T-helper 9 cell (primary cell): ENCODE measurements around the gene JKAMP.

ENCODE experiments used
- DNase-seq: peaks from one replicate; pipeline ENCODE4 v3.0.0-alpha.2; 2020

JKAMP gene

GRCh38 chr14:59481871-59482540 is 2.3 kb upstream of the JKAMP start:
- no peak for DNase-seq

GRCh38 chr14:59482541-59483331 is 1.6 kb upstream of the JKAMP start:
- DNase-seq = no peak

DNA sequence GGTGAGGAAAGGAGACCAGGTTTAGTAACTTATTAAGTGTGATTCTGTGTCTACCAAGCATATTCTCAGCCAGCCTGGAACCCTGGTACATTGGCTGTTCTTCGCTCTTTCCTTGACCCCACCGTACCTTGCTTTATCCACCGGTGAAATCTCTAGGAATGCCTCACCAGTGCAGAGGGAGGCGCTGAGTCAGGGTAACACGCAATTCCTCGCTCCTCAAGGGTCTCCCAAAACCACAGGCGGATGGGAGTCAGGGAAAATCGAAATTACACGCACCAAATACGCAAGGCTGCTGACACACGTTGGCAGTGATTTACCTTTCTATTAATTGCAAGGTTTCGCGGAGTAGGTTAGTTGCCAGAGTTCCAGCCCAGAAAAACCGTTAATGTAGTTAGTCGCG is 954 bp upstream of the JKAMP start:
- DNase-seq = no peak

DNA sequence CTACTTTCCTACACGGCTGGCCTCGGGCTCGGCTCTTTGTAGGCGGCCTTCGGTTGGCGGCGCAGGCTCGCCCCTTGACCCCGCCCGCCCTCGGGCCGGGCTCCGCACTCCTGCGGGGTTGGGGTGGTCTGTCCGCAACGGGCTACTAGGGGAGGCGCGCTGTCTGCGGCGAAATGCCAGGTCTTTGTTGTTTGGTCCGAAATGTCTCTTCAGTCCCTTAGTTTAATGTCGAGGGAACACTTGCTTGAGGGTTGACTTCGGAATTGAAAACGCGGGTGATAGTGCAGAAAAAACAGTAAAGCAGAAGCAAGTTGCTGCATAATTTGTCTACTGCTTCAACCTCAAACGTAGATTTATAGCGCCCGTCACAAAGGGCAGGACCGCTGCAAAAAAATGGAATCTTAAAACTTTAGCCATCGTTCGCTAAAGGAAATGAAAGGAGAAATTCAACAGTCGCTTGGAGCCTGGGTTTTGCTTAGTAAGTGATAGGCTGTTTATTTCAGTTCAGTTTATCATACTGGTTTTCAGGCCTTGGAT is 390 bp downstream of the JKAMP start:
- no peak for DNase-seq

GRCh38 chr14:59490756-59491155 is 6.4 kb downstream of the JKAMP start:
- DNase-seq = no peak

- no peak for DNase-seq
Measured at GRCh38 chr14:59492384-59492783, 8.1 kb downstream of the JKAMP start.

DNA sequence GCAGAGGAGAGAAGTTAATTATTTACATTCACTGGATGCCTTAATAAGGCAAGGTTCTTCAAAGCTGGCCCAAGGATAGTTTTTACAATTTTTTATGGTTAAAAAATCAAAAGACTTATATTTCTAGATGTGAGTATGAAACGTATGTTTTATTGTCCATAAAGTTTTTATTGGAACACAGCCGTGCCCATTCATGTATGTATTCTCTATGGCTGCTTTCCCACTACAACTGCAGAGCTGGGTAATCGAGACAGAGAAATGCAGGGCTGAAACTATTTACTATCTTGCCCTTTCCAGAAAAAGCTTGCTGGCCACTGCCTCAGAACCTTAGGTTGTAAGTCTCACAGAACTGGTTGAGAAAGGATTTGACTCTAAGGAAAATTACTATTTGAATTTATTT is 16.4 kb downstream of the JKAMP start:
- no peak for DNase-seq

DNA sequence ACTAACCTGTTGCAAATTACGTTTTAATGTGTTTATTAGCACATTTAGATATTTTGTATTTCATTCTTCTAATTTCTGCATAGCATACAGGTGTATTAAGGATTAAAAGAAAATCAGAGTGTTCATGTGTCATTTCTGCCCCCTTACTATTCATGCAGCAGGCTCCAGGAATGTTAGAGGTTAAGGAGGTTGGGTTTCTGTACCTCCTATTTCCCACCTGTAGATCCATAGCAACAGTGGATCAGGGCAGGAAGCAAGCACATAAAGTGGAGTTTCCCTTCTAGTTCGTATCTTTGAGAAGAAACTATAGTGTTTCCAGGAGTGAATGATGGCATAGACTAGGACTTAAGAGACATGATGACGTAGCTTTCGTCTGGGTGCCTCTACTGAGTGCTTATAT is 18.9 kb downstream of the JKAMP start:
- DNase-seq = no peak

GRCh38 chr14:59507063-59507751 is 22.9 kb downstream of the JKAMP start:
- DNase-seq = peak; percentile 25

- no peak for DNase-seq
Measured at GRCh38 chr14:59507752-59508103, 23.4 kb downstream of the JKAMP start.

GRCh38 chr14:59509101-59509500 is 24.8 kb downstream of the JKAMP start:
- no peak for DNase-seq

DNA sequence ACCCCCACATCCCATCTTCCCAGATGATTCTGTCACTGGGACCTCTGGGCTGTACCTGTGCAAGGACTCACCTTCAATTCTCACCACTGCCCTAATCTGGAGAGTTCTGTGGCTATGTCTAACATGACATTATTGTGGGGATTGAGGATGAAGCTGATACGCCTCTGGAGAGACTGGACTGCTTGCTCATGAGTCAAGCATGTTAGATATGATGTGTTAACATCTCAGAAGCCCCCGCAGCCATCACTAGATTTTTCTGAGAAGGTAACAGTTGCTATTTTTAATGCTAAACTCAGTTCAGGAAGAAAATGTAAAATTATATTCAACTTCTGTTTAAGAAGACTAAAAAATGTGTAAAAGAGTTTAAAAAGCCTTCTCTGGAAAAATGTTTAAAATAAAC is 25.7 kb downstream of the JKAMP start:
- no peak for DNase-seq

- DNase-seq = no peak
Measured at GRCh38 chr14:59510966-59511365, 26.6 kb downstream of the JKAMP start.

DNA sequence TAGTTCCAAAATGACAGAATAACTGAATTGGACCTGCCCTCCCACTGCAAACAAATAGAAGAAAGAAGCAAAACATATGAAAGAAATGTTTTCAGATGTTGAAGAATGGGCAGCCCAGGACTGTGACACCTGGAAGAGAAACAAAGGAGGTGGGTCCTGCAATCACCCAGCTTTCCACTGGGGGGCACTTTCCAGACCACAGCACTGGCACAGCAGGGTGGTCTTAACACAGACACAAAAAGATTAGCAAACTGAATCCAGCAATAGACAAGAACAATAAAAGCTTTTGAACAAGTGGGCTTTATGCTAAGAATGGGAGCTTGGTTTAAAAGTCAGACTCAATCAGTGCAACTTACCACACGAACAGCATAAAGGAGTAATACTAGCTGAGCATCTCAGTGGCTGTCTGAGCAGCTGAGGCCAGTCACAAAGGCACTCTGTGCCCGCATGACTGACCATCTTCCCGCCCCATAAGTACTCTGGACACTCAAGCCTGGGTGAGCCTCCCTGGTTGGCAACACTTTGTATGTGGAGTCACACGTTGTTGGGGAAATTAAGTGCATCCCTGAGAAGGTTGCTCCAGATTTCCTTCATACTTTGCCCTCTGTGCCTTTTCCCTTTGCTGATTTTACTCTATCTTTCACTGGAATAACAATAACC is 27.7 kb downstream of the JKAMP start:
- DNase-seq = no peak

DNA sequence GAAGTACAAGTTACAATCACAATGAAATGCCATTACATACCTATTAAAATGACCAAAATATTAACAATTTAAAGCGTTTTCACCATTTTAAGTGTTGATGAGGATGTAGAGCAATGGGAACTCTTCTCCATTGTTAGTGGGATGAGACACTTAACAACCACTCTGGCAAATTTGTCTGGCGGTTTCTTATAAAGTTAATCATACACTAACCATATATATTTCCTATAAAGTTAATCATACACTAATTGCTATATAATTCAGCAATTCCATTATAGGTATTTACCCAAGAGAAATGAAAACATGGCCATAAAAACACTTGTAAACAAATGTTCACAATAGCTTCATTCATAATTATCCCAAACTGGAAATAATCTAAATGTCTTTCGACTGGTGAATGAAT is 35.9 kb downstream of the JKAMP start:
- DNase-seq = no peak

DNA sequence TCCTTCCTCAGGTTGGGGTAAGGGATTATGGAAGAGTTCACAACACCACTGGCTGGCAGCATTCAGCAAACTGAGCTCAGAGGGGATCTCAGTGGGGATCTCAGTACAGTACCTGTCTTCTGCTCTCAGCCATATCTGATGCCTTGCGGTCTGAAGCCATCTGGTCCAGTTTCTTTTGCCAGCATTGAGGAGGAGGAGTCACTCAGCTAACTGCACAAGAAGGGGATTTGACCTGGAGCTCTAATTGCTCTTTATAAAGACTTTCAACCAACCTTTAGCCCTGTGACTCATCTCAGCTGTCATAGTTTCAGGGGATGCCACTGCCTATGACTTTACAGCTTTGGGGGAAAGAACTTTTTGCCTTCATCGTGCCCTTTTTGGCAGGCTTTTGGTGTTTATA is 44.9 kb downstream of the JKAMP start:
- DNase-seq = no peak

- DNase-seq = no peak
Measured at GRCh38 chr14:59530349-59530748, 46.0 kb downstream of the JKAMP start.

DNA sequence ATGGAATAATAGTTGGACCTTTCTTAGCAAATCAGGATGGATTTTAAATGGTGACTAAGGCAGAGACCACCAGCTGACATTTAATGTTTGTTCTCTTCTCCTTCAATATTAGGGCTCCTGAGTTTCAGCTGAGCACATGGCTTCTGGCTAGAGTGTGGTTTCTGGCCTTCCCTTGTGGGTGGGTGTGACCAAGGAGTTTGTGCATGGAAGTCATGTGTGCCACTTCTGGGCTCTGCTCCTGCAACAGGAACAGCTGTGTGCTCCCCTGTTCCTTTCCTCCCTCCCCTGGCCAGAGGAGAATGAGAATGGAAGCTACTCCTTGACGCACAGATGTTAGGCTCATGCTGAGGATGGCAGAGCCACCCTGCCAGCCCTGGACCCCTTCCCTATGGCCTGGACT is 48.1 kb downstream of the JKAMP start:
- no peak for DNase-seq

DNA sequence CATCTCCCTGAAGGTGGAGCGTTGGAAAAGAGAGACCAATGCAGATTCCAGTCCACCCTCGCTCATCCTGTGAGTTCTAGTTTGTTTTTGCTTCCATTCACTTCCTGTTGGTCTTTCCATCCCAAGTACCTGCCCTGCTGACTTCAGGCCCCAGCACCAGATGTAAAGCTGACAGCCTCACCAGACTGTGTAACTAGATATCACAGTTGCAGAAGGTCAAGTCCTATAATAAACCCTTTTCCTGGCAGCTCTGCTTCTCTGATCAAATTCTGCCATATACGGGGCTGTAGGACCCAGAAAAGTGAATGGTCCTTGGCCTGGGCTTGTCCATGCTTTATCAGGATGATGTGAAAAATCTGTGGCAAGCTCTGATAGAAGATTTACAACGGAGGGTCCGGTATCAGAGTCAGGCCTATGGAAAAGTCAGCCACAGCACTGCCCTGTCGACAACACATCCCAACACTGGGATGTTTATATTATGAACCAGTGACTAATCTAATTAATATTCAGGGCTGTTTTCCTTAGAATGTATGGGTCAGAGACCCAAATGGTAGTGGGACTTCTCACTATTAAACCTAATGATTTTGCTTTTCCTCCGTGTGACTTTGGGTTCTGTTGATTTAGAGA is 50.2 kb downstream of the JKAMP start:
- no peak for DNase-seq

GRCh38 chr14:59537476-59537875 is 53.2 kb downstream of the JKAMP start:
- DNase-seq = no peak

GRCh38 chr14:59538936-59539335 is 54.6 kb downstream of the JKAMP start:
- DNase-seq = no peak

GRCh38 chr14:59540852-59541251 is 56.5 kb downstream of the JKAMP start:
- no peak for DNase-seq

GRCh38 chr14:59541731-59542130 is 57.4 kb downstream of the JKAMP start:
- DNase-seq = no peak
